T-cell (primary cell): ENCODE data around the gene ISLR. TPM values are rescaled to one million over a fixed set of nuclear protein-coding genes. Genes with fewer than 3 reads are reported as not detected.

ENCODE experiments used
- ATAC-seq, 4 experiments: fragments of 200-7000 bp in 3 of 4; fragments of 150-1000 bp in 1 of 4; cut with Tn5 transposase; replicated peaks in 1 of 4; 1 replicate in 3 of 4; 2 replicates in 1 of 4; pipeline ENCODE4 v1.10.0; 2021; ENCODE audit warnings: moderate library complexity in 3 of 4, mild to moderate bottlenecking in 2 of 4, moderate number of reproducible peaks in 1 of 4
- CTCF ChIA-PET, 2 donors: fragments of 300-600 bp; sonication (Branson Sonifier 250); formaldehyde crosslinking; loops; one replicate each; lab custom pipeline; 2022; ENCODE audit warnings: antibody characterized with exemption in 2 of 2; lab: Charles Lee
- POLR2A ChIA-PET, 2 donors: fragments of 300-600 bp; sonication (Branson Sonifier 250); formaldehyde crosslinking; loops; one replicate each; lab custom pipeline; 2022; ENCODE audit warnings: antibody characterized with exemption in 2 of 2; lab: Charles Lee
- DNase-seq, 35 experiments: peaks; one replicate each; pipeline versions ENCODE4 v3.0.0 to v3.0.0-alpha.2; 2013 to 2023
- H3K27ac ChIP-seq: one replicate; pipeline ENCODE4 v1.5.1; 2013; ENCODE audit warnings: low read length
- H3K27me3 ChIP-seq, 2 experiments: replicated peaks in 1 of 2; 1 replicate in 1 of 2; 2 replicates in 1 of 2; pipeline versions ENCODE4 v1.6.1 to v1.7.0; 2013; ENCODE audit warnings: low read length in 1 of 2, mixed read lengths in 1 of 2; ENCODE audit not compliant: control insufficient read depth in 2 of 2, insufficient read depth in 2 of 2; ENCODE audit errors: extremely low read depth in 1 of 2
- H3K36me3 ChIP-seq, 2 donors: 1 replicate in 1 of 2; 2 replicates in 1 of 2; pipeline versions ENCODE4 v1.6.1 to v1.7.0; 2013; ENCODE audit warnings: low read length in 1 of 2; ENCODE audit not compliant: control insufficient read depth in 2 of 2, insufficient read depth in 1 of 2; ENCODE audit errors: extremely low read depth in 1 of 2
- H3K4me1 ChIP-seq, 2 experiments: 1 replicate in 1 of 2; 2 replicates in 1 of 2; pipeline versions ENCODE4 v1.6.1 to v1.7.0; 2013; ENCODE audit warnings: low read length in 2 of 2, mixed read lengths in 1 of 2; ENCODE audit not compliant: insufficient read depth in 2 of 2, control insufficient read depth in 1 of 2; ENCODE audit errors: extremely low read depth in 1 of 2
- H3K4me3 ChIP-seq, 2 donors: 1 replicate in 1 of 2; 2 replicates in 1 of 2; pipeline versions ENCODE4 v1.5.1 to v1.7.0; 2013; ENCODE audit warnings: mild to moderate bottlenecking in 2 of 2, low read length in 1 of 2, moderate library complexity in 1 of 2; ENCODE audit not compliant: control insufficient read depth in 1 of 2; ENCODE audit errors: extremely low read depth in 1 of 2
- H3K9me3 ChIP-seq: 2 replicates; pipeline ENCODE4 v1.7.0; 2013
- H3K27ac Mint-ChIP-seq, 2 donors: one replicate each; pipeline ENCODE4 v1.8.0; 2020 to 2021; ENCODE audit warnings: mild to moderate bottlenecking in 2 of 2, mixed read lengths in 2 of 2
- H3K27me3 Mint-ChIP-seq, 2 donors: one replicate each; pipeline ENCODE4 v1.8.0; 2021 to 2022; ENCODE audit warnings: mixed read lengths in 2 of 2
- H3K36me3 Mint-ChIP-seq: one replicate; pipeline ENCODE4 v1.8.0; 2021; ENCODE audit warnings: mixed read lengths
- H3K4me1 Mint-ChIP-seq, 3 donors: one replicate each; pipeline ENCODE4 v1.8.0; 2020 to 2022; ENCODE audit warnings: mixed read lengths in 3 of 3, mild to moderate bottlenecking in 1 of 3
- H3K4me3 Mint-ChIP-seq, 3 donors: one replicate each; pipeline ENCODE4 v1.8.0; 2020 to 2022; ENCODE audit warnings: mild to moderate bottlenecking in 3 of 3, mixed read lengths in 3 of 3, moderate library complexity in 3 of 3
- H3K9me3 Mint-ChIP-seq, 3 donors: one replicate each; pipeline ENCODE4 v1.8.0; 2020 to 2022; ENCODE audit warnings: mixed read lengths in 3 of 3
- WGBS: methylation state at CpG from one replicate; pipeline ENCODE4 v1.1.5; 2013; ENCODE audit warnings: missing lambda C conversion rate; ENCODE audit not compliant: insufficient coverage; 5-methylcytosine and 5-hydroxymethylcytosine counted together
- total RNA-seq, 35 experiments: library from RNA in 6 of 35; stranded (reverse) in 6 of 35; fragments of 120-200 nt in 1 of 35; gene quantifications; one replicate each; pipeline versions ENCODE4 v1.2.1 to v1.2.4 and lab custom pipeline; 2013 to 2026

ISLR gene
- total RNA-seq, 5 donors from 2014 or later (not counting 1 experiment from before 2014, with no cell fraction given), result 0.12 TPM; not detected in 4

GRCh38 chr15:74221399-74222239 is 48.1 kb downstream of the ISLR start:
- ATAC-seq, result no peak
- H3K4me3 Mint-ChIP-seq, result no peak overlapping the region
- Histone ChIP-seq H3K36me3 (no peaks in the 10 kb centered on the region), H3K27me3 (peaks cover 0 to 49% of the 10 kb centered on the region in 2 experiments), H3K4me1 (peaks cover 9 to 11% of the 10 kb centered on the region in 2 experiments), H3K4me3 (no peak overlapping the region), H3K9me3 (no peaks in the 10 kb centered on the region), H3K27ac (no peak overlapping the region)
- no peak overlapping the region for H3K27ac Mint-ChIP-seq
- H3K9me3 Mint-ChIP-seq, result no peaks in the 10 kb centered on the region
- DNase-seq, result no peak
- WGBS, result 50% methylated on average over 7 of the region's 12 CpGs
- ChIA-PET CTCF (interaction anchor here in 1 of 2 donors (0.6 kb wide), 1 partner anchor 49 kb away, joined by 3 read pairs; no protein-coding TSS in a partner anchor), POLR2A (no interaction called here)
- H3K36me3 Mint-ChIP-seq, result no peaks in the 10 kb centered on the region
- peaks cover 26 to 37% of the 10 kb centered on the region in 2 donors for H3K27me3 Mint-ChIP-seq
- H3K4me1 Mint-ChIP-seq, result peaks cover 5 to 12% (median 7%) of the 10 kb centered on the region in 3 donors

- WGBS, result no CpG with 5 or more reads among the region's 25 CpGs
- Mint-ChIP-seq H3K9me3 (no peaks in the 10 kb centered on the region), H3K4me1 (peaks cover 5 to 12% (median 7%) of the 10 kb centered on the region in 3 donors), H3K27me3 (peaks cover 26 to 43% of the 10 kb centered on the region in 2 donors), H3K27ac (no peak overlapping the region), H3K36me3 (no peaks in the 10 kb centered on the region), H3K4me3 (no peak overlapping the region)
- ATAC-seq (no peak), DNase-seq (no peak)
- Histone ChIP-seq H3K9me3 (no peaks in the 10 kb centered on the region), H3K4me3 (no peak overlapping the region), H3K4me1 (peaks cover 9 to 11% of the 10 kb centered on the region in 2 experiments), H3K36me3 (no peaks in the 10 kb centered on the region), H3K27ac (no peak overlapping the region), H3K27me3 (peaks cover 0 to 53% of the 10 kb centered on the region in 2 experiments)
- POLR2A ChIA-PET, result no interaction called here
- CTCF ChIA-PET, result no interaction called here
Measured at GRCh38 chr15:74222240-74223119, 49.0 kb downstream of the ISLR start.

GRCh38 chr15:74225928-74226327 is 52.4 kb downstream of the ISLR start:
- WGBS, result 8% methylated on average over 2 of the region's 5 CpGs
- no peak overlapping the region for H3K27ac Mint-ChIP-seq
- peaks cover 9 to 11% of the 10 kb centered on the region in 2 experiments for H3K4me1 ChIP-seq
- DNase-seq (no peak), ATAC-seq (no peak)
- no peak overlapping the region for H3K4me3 ChIP-seq
- H3K36me3 ChIP-seq, result no peaks in the 10 kb centered on the region
- H3K27ac ChIP-seq, result no peak overlapping the region
- H3K4me1 Mint-ChIP-seq, result peaks cover 5 to 12% (median 7%) of the 10 kb centered on the region in 3 donors
- H3K4me3 Mint-ChIP-seq, result no peak overlapping the region
- peaks cover 0 to 58% of the 10 kb centered on the region in 2 experiments for H3K27me3 ChIP-seq
- no peaks in the 10 kb centered on the region for H3K9me3 Mint-ChIP-seq
- ChIA-PET POLR2A (no interaction called here), CTCF (no interaction called here)
- H3K36me3 Mint-ChIP-seq, result no peaks in the 10 kb centered on the region
- peaks cover 27 to 43% of the 10 kb centered on the region in 2 donors for H3K27me3 Mint-ChIP-seq
- H3K9me3 ChIP-seq, result no peaks in the 10 kb centered on the region

Other genes with a start within 250 kb of the ISLR start
- gene LOXL1, start 247.2 kb upstream of the ISLR start, total RNA-seq, result 1 to 10 TPM; 1.4 to 4.8 (median 1.6) TPM
- 10 to 100 TPM in 3 of 5 donors, 1 to 10 TPM in 2; 5.1 to 13.4 (median 12.0) TPM for gene STOML1, start 181.4 kb upstream of the ISLR start, total RNA-seq
- 10 to 100 TPM; 43.0 to 79.8 (median 60.7) TPM for gene PML, start 179.0 kb upstream of the ISLR start, total RNA-seq
- gene GOLGA6A, start 91.2 kb upstream of the ISLR start, total RNA-seq, result under 1 TPM in 3 of 5 donors, not detected in 2; 0.13 to 0.50 (median 0.37) TPM
- under 1 TPM in 1 of 5 donors, not detected in 4; 0.06 TPM for gene ISLR2, start 43.1 kb upstream of the ISLR start, total RNA-seq
- gene STRA6, start 29.1 kb downstream of the ISLR start, total RNA-seq, result not detected
- gene CCDC33, start 62.6 kb downstream of the ISLR start, total RNA-seq, result not detected
- under 1 TPM in 3 of 5 donors, not detected in 2; 0.47 to 0.79 (median 0.49) TPM for gene CYP11A1, start 193.9 kb downstream of the ISLR start, total RNA-seq